ENCODE measurements around the gene SLC30A2.
A peak's percentile ranks its signal among the peaks of the same experiment; 100 is the strongest.

Gene SLC30A2

DNA sequence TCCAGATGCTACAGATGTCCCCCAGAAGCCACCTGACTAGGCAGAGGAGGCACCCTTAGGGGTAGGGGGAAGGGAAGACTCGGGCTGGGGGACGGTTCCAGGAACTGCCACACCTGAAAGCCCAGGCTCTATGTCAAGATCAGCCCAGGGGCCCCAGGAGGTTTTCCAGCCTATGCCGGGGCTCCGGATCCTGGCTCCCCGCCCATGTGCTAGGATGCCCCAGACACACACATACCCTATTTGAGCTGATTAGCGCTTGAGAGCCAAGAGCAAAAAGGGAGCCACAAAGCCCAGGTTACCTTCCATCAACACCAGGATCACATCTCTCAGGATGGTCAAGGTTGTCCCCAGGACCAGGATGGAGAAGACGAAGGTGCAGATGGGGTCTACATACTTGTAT lies 4.5 kb downstream of the SLC30A2 start:
- DNase-seq (ENCODE audit: low read depth) = no peak

DNA sequence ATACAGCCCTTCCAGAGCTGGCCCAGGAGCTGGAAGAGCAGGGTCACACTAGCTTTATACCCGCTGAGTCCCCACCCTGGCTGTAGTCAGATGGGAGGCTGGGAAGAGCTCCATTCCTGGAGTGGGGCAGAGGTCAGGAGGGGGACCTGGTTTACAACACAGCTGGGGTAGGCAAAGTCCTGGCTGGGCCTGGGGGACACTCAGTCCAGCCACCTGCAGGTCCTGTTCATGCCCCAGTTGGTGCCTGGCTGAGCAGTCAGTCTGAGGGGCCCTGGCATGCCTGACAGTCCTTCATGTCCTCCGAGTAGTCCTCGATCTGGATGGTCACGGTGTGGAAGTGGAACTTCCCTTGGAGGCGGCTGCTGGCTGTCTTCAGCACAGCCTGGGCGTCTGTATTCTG lies 7.0 kb downstream of the SLC30A2 start:
- no peak for DNase-seq (ENCODE audit: low read depth)

DNA sequence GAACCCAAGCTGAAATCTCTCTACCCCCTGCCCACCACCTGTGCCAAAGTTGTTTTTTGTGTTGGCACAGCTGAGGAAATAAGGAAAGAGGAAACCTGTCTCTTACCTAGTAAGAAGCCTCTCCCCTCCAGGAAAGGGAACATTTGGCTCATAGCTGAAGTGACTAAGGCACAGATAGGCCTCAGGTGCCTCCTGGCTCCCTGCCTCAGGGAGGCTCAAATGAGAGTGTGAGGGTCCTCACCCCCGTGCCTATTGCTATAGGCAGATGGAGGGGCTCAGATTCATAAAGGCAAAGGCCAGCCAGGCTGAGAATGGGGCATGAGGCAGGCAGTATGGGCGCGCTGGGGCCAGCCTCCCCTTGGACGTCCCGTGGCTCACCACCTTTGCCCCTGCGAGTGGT lies 7.4 kb downstream of the SLC30A2 start:
- DNase-seq (ENCODE audit: low read depth) = no peak

DNA sequence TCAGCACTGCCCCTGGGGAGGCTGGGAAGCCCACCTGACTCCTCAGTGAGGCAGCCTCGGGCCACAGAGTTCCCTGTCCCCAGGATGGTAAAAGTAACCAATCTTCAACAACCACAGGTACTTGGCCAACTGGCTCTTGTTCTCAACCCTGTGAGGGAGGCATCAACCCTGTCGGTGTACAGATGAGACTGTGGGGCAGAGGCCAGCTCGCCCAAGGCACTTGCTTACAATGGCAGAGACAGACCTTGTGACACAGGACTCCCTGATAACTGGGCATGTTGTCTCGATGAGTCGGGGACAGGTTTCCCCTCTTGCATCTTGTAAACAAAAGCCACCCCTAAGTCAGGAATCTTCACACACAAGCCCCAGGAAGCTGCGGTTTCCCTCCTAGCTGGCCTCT lies 8.0 kb downstream of the SLC30A2 start:
- no peak for DNase-seq (ENCODE audit: low read depth)

DNA sequence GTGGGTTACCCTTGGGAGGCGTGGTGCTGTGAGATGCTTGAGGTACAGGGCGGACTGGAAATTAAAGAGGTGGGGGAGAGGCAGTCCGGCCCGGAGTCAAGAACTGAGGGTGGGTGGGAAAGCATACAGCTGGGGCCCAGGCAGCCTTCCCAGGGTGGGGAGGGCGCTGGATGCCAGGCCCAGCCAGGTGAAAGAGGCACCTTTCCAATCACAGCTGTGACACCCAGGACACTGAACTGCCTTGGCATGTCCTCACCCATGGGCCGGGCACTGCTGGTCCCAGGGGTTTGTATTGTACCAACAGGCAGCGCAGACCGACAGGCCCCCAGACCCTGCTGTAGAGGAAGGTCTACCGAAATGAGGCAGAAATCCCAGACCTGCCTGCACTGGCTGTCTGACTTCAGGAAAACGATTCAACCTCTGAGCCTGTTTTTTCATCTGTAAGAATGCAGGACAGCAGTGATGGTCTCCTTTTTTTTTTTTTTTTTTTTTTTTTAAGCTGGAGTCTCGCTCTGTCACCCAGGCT lies 9.1 kb downstream of the SLC30A2 start:
- DNase-seq (ENCODE audit: low read depth) = no peak

DNA sequence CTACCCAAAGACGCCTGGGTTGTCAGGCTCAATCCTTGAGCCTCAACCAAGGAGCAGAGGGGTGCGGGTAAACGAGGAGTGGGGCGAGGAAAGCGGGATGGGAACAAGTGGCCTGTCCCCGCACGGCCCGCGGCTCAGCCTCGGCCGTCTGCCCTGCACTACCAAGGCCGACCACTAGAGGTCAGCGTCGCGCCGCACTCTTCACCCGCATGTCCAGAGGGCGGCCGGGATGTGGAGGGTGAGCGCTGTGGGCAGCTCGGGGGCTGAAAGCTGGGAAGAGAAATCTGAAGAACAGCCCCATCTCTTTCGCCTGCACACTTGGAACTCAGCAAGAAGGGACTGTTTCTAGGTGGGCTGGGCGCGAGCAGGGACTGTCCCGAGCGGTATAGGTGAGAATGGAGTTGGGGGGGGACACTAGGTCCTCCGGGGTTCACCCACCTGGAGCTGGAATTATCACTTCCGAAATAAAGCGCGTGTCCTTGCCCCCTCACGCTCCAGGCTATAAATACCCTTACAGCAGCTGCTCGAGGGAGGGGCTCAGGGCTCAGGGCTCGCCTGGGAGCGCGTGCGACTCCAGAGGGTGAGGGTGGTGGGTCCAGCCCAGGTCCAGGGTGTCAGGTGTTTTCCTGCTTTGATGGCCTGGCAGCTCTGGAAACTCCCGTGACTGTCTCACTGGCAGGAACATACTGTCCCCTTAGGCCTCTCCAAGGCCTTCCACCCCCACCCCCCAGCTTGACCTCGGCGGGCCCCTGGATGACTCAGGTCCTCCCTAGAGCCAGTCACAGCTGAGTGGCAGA lies 9.8 kb downstream of the SLC30A2 start:
- DNase-seq (ENCODE audit: low read depth) = peak; percentile 42

DNA sequence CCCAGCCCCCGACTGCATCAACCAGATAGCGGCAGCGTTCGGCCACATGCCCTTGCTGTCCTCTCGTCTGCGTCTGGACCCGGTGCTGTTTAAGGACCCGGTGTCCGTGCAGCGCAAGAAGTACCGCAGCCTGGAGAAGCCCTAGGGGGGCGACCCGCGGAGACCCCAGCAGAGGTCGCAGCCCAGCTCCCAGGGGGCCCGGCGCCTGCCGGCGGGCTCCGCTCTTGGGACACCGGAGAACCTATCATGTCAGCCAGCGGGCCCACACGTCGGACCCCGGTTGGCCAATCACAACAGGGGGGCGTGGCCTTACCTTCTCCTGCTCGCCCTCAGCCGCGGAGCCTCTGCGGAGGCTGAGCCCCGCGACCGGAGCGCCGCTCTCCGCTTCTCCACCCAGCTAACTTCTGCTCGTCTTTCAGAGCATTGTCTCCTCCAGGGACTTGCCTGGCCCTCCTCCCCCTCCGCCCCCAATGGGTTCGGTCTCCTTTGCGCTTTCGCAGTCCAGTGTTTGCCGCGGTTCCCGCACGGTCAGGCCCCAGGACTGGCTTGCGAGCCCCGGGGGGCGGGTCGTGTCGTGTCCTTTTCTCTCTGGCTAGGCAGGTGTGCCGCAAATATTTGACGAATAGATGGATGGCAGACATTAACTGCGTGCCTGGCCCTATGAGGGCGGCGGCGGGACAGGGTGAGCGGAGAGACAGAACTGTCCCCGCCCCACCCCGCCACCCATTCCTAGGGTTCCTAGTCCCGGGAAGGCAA lies 10.5 kb downstream of the SLC30A2 start:
- DNase-seq (ENCODE audit: low read depth) = peak; percentile 86

DNA sequence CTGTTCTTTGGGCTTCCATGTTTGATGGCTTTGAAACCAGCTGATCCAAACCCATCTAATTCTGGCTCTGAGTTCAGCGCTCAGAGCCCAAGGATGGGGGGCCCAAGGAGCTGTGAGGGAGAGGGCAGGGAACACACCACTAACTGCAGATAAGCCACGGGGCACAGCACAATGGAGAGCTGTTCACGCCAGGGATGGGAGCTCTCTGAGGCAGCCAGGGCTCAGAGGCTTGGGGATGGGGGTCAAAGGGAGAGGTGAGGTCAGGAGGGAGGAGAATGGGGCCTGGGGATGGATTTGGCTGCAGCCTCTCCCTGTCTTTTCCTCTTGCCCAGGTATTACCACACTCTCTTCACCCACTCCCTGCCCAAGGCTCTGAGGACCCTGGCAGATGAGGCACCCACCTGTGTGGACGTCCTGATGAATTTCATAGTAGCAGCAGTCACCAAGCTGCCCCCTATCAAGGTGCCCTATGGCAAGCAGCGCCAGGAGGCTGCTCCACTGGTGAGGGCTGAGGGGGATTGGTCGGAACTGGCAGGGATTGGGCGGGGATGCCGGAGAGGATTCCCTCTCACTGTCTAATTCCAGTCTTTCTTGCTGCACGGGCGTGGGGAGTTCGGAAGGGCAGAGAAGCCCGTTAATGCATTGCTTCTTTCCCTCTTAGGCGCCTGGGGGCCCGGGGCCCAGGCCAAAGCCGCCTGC lies 11.3 kb downstream of the SLC30A2 start:
- DNase-seq (ENCODE audit: low read depth) = no peak

DNA sequence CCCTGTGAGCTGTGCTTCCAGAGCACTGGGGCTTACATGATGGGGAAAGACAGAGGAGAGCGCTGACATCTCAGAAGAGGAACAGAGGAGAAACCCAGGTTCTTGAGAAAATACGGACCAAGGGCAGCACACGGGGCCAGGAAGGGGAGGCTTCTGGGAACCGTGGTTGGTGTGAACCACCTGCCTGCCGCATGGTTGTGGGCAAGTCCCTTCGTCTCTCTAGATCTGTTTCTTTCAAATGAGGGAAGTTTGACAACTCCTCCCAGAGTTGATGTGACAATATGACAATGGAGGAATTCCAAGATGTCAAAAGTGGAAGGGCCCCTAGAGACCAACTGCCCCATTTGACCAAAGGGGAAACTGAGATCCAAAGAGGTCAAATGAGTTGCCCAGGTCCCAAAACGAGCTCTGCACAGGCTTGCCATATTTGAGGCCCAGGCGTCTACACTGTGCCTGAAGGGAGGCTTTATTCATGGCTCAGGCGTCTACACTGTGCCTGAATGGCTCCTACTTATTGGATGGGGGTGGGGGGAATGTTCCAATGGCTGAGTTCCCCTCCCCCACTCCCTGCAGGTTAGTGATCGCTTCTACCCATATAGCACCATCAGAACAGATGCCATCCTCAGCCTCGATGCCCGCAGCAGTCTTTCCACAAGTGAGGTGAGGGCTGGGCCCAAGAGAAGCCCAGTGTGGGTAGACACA lies 13.1 kb downstream of the SLC30A2 start:
- no peak for DNase-seq (ENCODE audit: low read depth)

DNA sequence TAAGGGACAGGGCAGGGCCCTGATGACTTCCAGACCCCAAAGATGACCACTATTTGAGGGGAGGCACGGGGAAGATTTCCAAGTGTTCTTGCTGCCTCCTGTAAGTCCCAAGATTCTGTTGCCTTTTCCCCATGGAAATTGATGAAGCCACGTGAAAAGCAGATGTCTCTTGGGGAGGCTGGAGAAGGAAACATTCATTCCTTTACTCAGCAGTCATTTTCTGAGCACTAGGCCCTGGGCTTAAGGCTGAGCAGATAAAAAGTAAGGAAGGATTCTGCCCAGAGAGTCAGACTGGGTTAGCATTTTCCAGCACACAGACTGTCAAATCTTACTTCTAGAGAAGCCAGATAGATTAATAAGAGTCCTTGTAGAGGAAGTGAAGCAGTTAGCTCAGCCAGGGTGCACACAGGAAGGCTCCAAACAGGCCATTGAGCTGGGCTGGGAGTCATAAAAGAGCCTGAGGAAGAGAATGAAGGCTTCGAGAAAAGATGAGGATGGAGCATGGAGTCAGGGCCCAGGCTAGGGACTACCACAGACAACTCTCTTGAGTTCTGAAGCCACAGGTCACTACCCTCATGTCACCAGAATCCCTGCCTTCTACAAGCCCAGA lies 14.2 kb downstream of the SLC30A2 start:
- DNase-seq (ENCODE audit: low read depth) = no peak

DNA sequence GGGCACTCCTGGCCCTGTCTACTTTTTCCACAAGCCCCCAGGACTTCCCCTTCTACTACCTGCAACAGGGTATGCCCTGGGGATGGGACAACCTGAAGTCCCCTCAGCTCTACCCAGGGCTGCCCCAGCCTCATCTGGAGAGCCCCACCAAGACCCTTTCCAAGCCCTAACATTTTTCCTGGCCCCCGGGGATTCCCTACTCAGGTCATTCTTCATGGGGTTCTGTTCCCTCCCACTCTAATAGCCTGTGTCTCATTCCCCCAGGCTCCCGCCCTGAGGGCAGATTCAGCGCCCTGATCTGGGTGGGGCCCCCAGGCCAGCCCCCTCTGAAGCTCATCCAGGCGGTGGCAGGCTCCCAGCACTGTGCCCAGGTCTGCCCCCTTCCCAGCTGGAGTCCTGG lies 14.7 kb downstream of the SLC30A2 start:
- DNase-seq (ENCODE audit: low read depth) = no peak

DNA sequence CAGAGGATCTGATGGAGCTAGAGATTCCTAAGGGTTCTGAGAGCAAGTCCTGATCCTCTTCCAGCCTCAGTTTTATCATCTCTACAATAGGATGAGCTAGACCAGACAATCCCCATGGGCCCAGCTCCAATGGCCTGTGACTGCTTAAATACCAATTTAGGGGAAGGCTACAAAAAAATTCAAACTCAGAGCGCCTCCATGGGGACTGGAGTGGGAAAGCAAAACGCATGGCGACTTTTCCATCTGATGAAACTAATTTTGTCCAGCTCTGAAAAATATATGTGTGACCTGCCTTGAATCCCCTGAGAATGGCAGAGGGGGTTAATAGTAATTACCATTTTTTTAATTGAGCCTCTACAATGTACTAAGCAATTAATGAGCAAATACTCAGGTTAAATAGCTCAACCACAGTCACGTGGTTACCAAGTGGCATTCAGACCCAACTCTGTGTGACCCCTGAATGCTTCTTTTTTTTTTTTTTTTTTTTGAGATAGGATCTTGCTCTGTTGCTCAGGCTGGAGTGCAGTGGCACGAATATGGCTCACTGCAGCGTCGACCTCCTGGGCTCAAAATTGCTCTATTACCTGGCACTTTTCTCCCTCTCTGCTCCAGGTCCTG lies 15.9 kb downstream of the SLC30A2 start:
- DNase-seq (ENCODE audit: low read depth) = no peak

DNA sequence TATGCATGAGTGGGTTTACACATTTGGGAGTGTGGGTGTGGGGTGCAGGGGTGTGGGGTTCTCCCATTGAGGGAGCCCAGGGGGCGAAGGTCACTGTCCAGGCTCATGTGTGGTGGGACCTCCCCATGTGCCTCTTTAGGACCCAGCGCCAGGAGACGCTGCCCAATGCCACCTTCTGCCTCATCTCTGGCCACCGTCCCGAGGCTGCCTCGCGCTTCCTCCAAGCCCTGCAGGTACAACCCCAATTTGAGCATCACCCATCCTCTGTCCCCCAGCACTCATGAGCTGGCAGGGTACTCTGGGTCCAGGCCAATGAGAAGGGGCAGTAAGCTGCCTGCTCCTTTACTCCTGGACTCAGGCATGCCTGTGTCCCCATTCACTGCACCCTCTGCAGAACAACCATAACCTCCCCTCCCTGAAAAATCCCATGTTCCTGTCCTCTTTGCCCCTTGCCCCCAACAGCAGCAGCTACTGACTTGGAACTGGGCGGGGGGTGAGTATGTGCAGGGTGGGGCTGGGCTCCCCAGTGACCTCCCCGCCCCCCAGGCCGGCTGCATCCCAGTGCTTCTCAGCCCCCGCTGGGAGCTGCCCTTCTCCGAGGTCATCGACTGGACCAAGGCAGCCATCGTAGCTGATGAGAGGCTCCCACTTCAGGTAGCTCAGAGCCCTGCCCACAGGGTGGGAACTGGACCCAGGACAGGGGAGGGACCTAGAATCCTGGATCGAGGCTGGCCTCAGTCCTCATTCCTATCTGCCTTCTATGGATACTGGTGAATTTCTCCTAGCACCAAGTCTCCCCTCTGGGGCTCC lies 16.7 kb downstream of the SLC30A2 start:
- no peak for DNase-seq (ENCODE audit: low read depth)

DNA sequence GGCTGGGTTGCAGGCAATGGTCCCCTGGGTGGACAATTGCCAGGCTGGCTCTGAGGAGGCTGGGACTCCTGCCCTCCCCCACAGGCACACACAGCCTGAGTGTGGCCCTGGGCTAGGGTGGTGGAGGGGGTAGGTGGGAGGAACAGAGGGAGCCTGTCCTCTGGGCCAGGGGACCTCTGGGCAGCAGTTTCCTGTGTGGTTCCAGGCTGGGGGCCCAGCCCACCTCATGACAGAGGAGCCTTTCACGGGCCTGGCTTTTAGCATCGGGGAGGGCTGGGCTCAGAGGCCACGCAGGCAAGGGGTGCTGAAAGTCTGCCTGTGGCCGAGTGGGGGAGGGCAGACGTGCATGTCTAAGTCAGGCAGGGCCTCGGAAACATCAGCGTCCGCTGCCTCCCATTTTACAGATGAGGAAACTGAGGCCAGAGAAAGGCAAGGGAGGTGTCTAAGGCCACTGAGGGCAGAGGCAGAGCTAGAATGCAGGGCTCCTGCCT lies 17.4 kb downstream of the SLC30A2 start:
- DNase-seq (ENCODE audit: low read depth) = no peak

DNA sequence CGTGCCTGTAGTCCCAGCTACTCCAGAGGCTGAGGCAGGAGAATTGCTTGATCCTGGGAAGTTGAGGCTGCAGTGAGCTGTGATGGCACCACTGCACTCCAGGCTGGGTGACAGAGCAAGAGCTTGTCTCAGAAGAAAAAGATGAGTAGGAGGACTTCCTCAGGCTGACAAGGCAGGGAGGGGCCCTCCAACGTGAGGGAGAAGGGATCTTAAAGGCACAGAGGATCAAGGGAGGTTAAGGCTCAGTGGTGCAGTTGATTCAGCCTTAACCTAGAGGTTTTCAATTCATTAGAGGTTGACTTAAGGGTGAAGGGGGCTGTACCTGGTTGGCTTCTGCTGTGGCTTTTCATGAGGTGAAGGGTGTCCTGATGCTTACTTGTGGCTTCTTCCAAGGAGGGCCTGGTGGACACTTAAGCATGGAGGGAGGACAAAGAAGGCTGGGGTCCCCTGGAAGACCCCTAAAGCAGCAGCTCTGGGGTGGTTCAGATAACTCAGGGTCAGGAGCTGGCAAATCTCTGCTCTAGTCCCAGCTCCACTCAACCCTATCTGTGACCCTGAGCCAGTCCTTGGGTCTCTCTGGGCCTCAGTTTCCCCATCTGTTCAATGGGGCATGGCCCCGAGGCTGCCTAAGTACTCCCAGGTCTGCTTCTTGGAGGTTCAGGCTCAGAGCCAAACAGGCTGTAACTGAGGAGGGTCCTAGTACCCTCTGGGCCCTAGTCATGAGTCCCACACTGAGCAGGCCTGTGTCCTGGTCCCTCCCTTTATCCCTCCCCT lies 18.0 kb downstream of the SLC30A2 start:
- no peak for DNase-seq (ENCODE audit: low read depth)

DNA sequence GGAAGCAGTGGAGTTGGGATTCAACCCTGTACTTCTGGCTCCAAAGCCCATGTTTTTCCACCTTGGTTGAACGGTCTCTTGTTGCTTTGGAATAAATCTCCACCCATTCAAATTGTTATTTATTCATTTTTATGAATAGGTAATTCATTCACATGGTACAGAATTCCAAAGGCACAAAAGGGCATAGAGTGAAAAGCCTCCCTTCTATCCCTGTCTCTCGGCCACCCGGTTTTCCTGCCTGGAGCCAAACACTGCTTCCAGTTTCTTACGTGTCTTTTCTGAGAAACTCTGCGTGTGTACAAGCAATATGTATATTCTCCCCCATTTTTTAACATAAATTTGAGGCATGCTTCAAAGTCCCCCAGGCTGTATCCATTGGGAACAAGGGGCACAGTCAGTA lies 20.4 kb downstream of the SLC30A2 start:
- no peak for DNase-seq (ENCODE audit: low read depth)

DNA sequence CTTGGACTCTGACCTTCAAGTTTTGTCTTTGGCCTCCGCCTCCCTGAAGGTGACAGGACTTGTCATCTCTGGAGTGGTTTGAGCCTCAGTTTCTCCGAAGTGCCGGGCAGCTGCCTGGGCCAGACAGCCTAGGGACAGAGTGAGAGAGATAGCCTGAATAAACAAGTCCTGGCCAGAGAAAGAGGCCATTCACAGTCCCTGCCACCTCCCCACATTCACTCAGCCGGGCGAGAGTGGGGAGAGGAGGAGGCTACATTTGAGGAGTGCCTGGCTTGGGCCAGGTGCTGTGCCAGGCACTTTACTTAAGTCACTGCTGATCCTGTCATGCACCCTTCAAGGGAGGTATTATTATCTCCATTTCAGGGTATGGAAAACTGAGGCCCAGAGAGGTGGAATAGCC lies 20.9 kb downstream of the SLC30A2 start:
- DNase-seq (ENCODE audit: low read depth) = no peak

DNA sequence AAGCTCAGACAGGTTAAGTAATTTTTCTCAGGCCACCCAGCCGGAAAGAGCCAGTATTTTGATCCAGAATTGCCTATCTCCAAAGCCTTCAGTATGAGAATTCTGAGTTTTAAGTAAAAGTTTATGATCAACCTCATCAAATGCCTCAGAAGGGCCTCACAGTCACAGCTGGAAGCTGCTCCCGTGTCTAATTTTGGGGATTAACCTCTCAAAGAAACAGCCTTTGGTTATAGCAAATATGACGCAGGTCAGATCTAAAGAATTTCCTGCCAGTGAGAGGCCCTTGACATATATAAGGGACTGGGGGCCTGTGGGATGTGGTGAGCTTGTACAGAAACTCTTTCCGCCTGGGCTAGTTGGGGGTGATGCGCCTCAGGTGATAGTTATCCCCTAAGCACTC lies 22.1 kb downstream of the SLC30A2 start:
- DNase-seq (ENCODE audit: low read depth) = no peak

DNA sequence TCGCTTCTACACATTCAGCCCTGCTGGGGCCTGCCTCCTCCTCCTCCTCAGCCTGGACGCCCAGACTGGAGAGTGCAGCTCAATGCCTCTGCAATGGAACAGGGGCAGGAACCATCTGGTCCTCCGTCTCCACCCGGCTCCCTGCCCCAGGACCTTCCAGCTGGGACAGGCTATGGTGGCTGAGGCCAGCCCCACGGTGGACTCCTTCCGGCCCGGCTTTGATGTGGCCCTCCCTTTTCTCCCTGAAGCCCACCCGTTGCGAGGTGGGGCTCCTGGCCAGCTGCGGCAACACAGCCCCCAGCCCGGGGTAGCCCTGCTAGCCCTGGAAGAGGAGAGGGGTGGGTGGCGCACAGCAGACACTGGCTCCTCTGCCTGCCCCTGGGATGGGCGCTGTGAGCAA lies 22.9 kb downstream of the SLC30A2 start:
- no peak for DNase-seq (ENCODE audit: low read depth)

DNA sequence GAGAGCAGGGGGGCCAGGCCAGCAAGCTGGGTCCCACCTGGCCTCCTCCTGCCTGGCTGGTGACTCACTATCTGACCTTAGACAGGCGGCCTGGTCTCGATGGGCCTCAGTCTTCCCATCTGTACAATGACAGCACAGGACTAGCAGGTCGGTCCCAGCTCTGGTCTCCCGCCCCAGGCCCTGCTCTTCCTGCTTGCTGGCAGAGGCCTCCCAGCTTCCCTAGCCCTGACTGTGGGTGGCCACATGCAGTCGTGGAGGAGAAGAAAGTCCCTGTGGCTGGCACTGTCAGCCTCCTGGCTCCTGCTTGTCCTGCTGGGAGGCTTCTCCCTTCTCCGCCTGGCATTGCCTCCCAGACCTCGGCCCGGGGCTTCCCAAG lies 23.5 kb downstream of the SLC30A2 start:
- DNase-seq (ENCODE audit: low read depth) = no peak

Data from T-helper 22 cell (primary cell).